Dermis microvascular lymphatic vessel endothelial cell (primary cell): ENCODE results near the gene SERP2. TPM values are rescaled to one million over a fixed set of nuclear protein-coding genes. Genes with fewer than 3 reads are reported as not detected.

Experiments used
- DNase-seq, 2 donors: peaks; one replicate each; pipeline versions ENCODE4 v3.0.0 to v3.0.0-alpha.2; 2010; ENCODE audit warnings: low read depth in 2 of 2
- total RNA-seq: library from RNA; depleted of rRNA; stranded (reverse); fragments of >200 nt; gene quantifications from 2 replicates; pipeline ENCODE4 v1.2.1, GENCODE V29; 2014

SERP2 gene
- total RNA-seq, 1 donor from 2014 or later, result 2.1 TPM

DNA sequence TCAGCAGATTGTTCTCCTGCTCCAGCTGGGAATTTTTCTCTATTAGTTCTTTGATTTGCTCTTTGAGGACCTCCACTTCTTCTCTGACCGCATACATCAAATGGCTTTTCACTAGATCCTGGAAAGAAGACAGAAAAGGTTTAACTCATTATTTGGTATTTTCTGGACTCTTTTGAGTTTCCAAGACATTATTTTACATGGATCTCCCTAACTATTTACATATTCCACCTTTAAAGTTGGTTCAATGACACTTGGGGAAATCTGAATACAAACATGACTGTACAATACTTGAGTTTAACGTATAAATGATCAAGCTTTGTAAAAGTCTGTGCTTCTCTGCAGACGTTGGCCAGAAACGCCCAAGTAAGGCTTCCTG, 61.1 kb downstream of the SERP2 start:
- no peak for DNase-seq

DNA sequence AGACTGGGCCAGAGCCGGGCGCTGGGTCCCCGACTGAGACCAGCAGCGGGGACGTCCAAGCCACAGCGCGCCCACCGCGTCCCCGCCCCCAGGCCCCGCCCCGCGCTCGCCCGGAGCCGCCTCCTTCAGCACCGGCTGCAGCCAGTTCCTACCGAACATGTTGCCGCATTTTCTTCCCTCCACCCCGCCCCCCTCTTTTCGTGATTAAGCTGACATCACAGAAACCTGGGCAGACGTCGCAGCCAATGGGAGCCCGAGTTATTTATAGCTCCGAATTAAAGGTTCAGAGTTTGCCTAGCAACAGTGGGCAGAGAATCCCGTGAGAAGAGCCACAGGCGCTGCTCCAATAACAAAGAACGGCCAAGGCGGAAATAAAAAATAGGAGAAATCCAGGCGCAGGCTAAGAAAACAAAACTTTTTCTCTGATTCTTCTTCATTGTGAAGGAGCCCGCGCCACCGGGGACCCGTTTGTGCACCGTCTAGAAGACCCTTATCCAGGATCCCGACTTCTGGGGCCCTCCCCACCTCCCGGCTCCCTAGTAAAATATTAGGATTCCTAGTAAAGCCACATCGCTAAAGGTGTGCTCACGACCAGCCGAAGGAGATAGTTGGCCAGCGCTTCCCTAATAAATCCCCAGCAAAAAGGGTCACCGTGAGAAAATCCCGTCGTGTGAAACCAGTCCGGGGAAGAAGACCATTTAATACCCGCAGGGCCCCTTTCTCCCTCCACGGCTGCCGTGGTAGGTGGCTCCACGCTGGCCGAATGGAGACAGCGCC, 61.7 kb downstream of the SERP2 start:
- peak; percentile 98 to 99 for DNase-seq

DNA sequence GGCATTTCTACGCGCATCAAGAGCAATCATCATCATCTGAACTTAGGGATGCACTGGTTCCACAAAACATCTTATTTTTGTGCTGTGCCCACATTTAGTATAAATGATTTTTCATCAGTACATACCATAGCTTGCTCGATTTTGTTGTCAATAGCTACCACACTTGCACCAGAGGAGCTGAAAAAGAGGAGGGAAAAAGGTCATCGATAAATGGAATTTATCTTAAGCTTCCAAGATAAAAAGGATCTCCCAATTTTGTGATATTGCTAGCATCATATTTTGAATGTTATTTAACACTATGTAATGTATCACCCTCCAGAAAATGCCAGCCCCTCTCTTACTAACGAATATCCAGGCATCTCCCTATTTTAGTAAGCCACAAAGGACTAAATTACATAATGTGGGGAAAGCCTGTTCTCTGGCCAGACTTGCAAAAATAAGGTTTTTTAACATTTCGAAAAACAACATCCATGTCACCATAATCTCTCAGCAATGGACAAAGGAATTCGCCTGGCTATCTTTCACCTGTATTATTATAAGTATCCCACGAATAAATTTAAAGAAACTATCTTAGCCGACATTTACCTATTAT, 62.4 kb downstream of the SERP2 start:
- DNase-seq, result no peak

DNA sequence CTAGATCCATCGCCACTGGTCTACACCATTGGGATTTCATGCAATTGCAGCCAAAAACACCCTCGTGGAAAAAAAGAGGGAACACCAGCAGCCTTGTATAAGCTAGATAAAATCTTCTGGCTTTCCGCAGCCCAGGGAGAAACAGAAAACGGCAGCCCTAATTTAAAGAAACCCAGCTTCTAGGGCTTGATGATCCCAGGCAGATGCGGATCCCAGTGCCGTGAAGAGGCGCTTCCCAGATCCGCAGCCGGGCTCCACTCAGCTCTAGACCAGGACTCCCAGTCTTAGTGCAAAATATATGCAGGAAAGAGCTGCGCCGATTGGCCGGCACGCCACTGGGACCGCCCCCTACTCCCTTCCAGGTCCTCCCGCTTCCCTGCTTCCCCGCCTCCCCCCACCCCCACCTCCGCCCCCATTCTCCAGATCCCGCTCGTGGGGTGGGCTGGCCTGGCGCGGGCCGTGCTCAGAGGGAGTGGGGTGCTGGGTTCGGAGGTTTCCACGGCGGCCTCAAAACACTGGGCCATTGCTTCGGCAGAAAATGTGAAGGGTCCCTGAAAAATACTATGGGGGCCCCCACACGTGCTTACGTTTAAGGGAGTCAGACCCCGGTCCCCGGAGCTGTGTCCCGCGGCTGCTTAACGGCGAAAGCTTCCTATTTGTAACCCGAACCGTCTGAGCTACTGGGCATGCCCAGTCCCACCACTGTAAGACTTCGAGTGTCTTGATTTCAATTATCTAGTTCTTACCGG, 63.1 kb downstream of the SERP2 start:
- peak; percentile 89 to 97 for DNase-seq

DNA sequence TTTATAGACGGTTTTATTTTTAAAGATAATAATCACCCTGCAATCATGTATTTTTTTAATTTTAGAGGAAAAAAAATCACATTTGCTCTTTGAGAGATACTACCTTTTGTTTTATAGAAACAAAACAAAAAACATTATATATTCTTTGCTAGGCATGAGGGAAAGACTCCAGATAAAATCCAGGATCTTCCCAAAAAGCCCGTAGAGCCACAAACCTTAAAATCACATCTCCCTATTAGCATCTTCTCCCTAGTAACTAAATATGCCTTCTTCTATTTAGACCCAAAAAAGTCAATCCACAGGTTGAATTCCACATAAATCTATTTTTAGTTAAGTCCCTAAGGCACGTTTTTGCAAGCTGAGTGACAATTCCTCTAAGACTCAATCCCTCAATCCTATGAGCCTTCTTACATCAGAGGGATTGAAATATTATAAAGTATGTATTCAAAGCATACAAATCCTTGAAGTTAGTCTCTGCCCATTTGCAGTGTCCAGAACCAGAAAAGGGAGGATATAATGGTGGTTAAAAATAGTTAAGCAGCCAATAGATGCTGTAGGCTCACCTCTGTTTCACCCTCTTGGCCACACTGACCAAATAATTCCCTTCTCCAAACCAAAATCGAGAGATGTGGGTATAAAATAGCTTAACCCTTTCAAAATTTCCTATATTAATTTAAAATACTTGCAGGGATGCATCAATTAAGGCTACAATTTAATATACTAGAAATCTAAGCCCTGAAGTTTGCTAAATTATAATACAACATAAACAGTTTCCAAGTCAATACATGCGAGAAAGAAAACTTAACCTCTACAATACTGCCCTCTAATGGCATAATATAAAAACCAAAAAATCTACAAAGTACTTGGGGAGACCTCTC, 64.0 kb downstream of the SERP2 start:
- peak; percentile 43 to 57 for DNase-seq

DNA sequence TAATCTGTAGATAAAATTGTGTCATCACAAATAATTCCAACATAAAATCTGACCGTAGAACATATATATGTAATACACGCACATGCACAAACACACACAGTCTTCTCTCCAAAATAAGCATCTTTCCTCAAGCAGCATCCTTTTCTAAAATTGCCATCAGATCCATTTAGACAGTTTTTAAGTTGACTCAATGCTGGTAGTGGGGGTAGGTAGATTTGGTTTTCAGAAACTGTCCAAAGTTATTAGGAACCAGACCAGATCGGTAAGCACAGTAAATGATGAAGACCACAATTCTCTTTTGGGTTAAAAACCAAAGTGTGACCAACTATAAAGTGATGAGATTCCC, 64.6 kb downstream of the SERP2 start:
- DNase-seq, result no peak

DNA sequence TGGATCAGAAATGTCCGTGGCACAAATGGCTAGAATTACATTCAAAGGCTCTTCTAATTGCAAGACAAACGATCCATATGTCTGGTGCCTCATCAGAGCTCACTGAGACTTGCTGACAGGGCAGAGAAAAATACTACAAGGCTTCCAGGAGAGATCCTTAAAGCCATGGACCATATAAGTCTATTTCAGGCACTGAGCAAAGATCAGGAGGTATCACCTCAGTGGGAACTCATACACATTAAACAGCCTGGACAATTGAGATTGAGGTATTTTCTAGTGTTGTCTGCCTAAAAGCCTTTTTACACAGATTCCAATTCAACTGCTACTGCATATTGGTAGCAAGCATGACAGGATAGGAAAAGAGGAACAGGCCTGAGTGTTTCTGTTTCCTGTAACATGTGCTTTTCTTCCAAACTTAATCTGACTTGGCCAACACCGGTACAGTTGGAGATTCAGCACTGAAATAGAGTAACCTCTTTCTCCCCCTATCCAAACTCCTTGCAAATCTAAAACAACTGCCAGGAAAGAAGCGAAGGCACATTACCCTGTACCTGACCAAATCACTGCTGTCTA, 65.9 kb downstream of the SERP2 start:
- DNase-seq, result no peak

DNA sequence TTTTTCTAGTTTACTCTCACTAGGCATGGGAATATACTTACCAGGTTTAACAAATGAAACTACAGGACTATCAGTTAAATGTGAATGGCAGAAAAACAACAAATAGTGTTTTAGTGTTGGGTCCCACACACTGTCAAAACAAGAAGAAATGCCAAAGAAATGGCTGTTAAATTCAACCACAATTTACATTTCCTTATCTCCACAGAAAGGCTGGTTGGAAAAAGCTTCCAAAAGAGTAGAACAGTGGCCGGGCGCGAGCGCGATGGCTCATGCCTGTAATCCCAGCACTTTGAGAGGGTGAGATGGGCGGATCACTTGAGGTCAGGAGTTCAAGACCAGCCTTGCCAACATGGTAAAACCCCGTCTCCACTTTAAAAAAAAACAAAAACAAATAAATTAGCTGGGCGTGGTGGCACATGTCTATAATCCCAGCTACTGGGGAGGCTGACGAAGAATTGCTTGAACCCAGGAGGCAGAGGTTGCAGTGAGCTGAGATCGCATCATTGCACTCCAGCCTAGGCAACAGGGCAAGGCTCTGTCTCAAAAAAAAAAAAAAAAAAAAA, 66.5 kb downstream of the SERP2 start:
- DNase-seq, result no peak

Other genes with a start within 250 kb of the SERP2 start
- 48.4 and 75.9 TPM in 2 replicates for gene TSC22D1, start 202.5 kb downstream of the SERP2 start, total RNA-seq